Mononuclear cell (primary cell): ENCODE results near the gene SPHK1. TPM values are rescaled to one million over a fixed set of nuclear protein-coding genes. Genes with fewer than 3 reads are reported as not detected.

Experiments used
- H3K27me3 ChIP-seq: 2 replicates; pipeline ENCODE4 v1.6.0; 2011; ENCODE audit warnings: low read length, control low read depth; ENCODE audit not compliant: insufficient read depth
- H3K4me1 ChIP-seq: 2 replicates; pipeline ENCODE4 v1.5.1; 2011; ENCODE audit warnings: mild to moderate bottlenecking, low read length, control low read depth; ENCODE audit not compliant: insufficient read depth
- H3K4me3 ChIP-seq: 2 replicates; pipeline ENCODE4 v1.5.1; 2011; ENCODE audit warnings: mild to moderate bottlenecking, low read length, moderate library complexity
- H3K9me3 ChIP-seq: 2 replicates; pipeline ENCODE4 v1.5.1; 2011; ENCODE audit warnings: low read depth, mild to moderate bottlenecking, control low read depth, low read length
- total RNA-seq: library from RNA; depleted of rRNA; stranded (reverse); fragments of >200 nt; gene quantifications from one replicate; pipeline ENCODE4 v1.2.3, GENCODE V29; 2012

Gene SPHK1
- total RNA-seq, 1 donor = 19.2 TPM

- Histone ChIP-seq H3K4me3 (no peak overlapping the region), H3K27me3 (peaks cover 6% of the 10 kb centered on the region), H3K4me1 (peaks cover 33% of the 10 kb centered on the region), H3K9me3 (no peaks in the 10 kb centered on the region)
These were observed 2.8 kb downstream of the SPHK1 start for GRCh38 chr17:76386966-76387765.

DNA sequence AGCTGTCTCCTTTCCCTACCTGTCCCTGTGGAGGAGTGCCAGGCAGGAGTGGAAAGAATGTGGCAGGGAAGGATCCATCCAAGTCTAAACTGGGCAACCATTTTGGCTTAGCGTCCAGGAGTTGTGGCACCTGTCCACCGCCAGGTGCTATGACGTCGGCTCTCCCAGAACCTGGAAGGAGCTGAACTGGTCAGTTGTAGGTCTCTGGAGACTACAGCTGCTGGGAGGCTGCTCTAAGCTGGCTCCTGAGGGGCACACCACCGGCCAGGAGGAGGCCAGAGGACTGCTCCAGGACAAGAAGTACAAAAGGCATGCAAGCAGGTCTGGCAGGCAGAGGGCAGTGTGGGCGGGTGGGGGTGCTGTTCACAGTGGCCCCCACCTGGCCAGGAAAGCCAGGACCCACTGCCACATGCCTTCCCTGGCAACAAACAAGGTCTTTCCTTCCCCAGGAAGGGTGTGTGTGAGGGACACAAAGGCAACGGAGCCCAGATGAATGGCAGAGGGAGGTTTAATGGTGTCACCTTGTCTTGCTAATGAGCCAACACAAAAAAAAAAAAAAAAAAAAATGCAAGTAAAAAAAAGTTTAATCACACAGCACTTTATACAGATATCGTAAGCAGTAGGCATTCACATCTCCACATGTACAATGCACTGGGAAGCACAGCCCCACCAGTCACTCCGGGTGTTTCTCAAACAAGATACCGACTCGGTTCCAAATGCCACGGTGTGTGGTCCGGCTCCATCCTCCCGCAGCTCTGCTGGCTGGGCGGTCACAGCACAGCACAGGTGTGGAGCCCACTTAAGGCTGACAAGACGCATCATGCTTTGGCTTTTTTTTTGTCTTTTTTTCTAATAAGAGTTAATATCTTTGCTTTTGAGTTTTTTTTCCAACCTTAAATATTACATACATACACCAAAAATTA lies 4.8 kb downstream of the SPHK1 start:
- Histone ChIP-seq H3K4me1 (peaks cover 18% of the 10 kb centered on the region), H3K4me3 (no peak overlapping the region), H3K27me3 (peaks cover 6% of the 10 kb centered on the region), H3K9me3 (no peaks in the 10 kb centered on the region)

- no peaks in the 10 kb centered on the region for H3K9me3 ChIP-seq
- H3K27me3 ChIP-seq = peaks cover 5% of the 10 kb centered on the region
- no peak overlapping the region for H3K4me3 ChIP-seq
- peaks cover 12% of the 10 kb centered on the region for H3K4me1 ChIP-seq
These were observed 5.6 kb downstream of the SPHK1 start for GRCh38 chr17:76390003-76390421.

GRCh38 chr17:76391200-76391715 lies 6.8 kb downstream of the SPHK1 start:
- Histone ChIP-seq H3K9me3 (no peaks in the 10 kb centered on the region), H3K4me1 (no peaks in the 10 kb centered on the region), H3K27me3 (no peaks in the 10 kb centered on the region), H3K4me3 (no peak overlapping the region)

- Histone ChIP-seq H3K4me1 (no peaks in the 10 kb centered on the region), H3K27me3 (no peaks in the 10 kb centered on the region), H3K9me3 (no peaks in the 10 kb centered on the region), H3K4me3 (no peak overlapping the region)
These were observed 9.8 kb downstream of the SPHK1 start for GRCh38 chr17:76394166-76394565.

DNA sequence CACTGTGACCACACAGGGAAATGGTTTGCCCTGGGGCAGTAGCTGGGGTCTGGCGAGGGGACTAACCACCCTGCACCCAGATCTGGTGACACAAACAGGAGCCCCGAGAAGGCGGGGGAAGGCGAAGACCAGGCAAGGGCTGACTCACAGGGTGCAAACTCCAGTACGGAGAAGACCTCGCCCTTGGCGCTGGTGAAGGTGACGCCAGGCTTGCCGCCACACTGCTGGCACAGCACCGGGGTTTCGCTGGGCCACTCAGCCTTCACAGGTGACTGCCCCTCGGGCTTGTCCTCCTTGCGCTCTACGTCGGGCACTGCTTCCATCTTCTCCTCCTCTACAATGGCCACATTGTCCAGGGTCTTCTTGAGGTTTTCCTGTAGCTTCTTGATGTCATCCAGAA lies 11.6 kb downstream of the SPHK1 start:
- H3K9me3 ChIP-seq = no peaks in the 10 kb centered on the region
- H3K4me1 ChIP-seq = no peaks in the 10 kb centered on the region
- no peak overlapping the region for H3K4me3 ChIP-seq
- H3K27me3 ChIP-seq = no peaks in the 10 kb centered on the region

DNA sequence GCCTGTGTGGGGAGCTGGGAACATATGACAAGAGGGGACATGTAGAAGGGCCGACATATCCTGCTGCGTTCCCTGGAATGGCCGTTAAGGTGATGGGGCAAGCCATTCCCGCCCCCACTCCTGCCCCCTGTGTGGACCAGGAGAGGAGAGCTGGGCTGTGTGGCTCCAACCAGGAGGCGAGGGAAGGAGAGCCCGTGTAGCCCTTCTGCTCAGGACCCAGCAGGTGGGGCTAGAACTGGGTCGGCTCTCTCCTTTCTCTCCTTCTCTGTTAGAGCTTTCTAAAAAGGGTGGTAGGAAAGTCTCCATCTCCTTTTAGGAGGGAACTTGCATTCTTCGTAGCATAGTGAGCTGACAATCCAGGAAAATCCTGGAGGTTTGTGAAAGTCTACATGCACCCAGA lies 12.8 kb downstream of the SPHK1 start:
- no peaks in the 10 kb centered on the region for H3K9me3 ChIP-seq
- no peaks in the 10 kb centered on the region for H3K27me3 ChIP-seq
- no peak overlapping the region for H3K4me3 ChIP-seq
- no peaks in the 10 kb centered on the region for H3K4me1 ChIP-seq

GRCh38 chr17:76397687-76398522 lies 13.5 kb downstream of the SPHK1 start:
- Histone ChIP-seq H3K9me3 (no peaks in the 10 kb centered on the region), H3K4me3 (no peak overlapping the region), H3K4me1 (no peaks in the 10 kb centered on the region), H3K27me3 (no peaks in the 10 kb centered on the region)

DNA sequence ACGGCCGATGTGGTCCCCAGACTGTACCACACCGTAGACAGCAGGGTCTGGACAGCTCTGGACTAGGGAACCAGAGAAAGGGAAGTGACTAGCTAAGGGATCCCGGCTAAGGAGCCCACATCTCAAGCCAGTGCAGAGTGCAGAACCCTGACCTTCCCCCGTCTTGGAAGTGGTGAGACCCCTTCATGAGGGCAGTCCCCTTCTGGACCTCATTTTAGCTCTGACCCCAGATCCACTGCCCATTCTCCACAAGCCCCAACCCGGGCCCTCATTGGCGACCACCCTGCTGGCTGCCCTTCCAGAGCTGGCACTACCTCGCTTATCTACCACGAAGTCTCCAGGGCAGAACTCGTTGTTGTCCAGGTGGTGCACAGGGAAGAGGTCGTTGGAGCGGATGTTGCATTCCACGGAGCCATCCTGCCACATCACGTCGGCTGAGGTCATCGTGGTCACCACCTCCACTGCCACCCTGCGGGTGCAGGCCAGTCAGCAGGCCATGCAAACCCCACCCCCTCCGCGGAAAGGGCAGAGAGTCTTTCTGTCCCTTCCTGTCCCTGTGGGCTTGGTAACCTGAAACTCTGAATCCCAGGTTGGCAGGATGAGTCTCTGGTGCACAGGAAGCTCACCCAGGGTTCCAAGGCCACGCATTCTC lies 14.2 kb downstream of the SPHK1 start:
- H3K4me3 ChIP-seq = no peak overlapping the region
- H3K9me3 ChIP-seq = no peaks in the 10 kb centered on the region
- H3K27me3 ChIP-seq = no peaks in the 10 kb centered on the region
- no peaks in the 10 kb centered on the region for H3K4me1 ChIP-seq

DNA sequence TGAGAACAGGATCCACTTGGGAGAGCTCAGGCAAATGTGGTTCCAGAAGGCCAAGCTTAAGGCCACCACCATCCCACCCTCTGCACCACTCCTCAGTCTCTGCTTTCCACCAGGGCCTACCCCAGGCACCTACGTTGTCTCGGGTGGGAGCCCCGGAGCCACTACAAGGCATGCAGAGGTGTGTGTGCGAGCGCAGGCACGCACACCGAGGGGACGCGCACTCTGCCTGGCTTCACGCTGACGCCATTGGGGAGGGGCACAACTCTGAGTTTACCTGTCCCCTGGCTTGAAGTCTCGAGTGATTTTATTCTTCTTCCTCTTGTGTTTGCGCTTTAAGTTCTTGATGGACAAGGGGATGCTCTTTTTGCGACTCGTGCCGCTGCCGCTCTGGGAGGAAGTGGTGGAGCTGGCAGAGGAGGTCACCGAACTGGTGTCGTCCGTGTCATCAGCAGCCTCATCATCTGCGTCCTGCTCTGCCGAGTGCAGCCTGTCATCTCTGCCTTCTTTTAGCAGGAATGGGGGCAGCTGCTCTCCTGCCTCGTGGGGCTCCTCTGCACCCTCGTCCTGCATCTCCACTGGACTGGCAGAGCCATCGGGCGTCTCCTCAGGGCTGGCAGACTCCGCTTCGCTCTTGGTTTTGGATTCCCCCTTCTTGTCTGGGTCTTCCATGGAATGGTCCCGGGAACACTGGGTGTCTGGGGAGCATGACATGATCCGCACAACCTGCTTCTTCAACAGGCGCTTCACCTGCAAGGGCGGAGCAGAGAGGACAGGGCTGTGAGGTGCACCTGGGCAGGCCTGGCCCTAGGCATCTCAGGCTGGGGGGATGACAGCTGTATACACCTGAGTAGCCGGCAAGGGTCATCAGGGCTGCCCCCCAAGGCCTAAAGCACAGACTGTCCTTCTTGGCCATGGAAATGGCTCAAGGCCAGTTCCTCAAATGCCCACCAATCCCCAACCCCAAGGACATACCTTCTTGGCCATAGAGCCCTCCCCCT lies 15.1 kb downstream of the SPHK1 start:
- no peaks in the 10 kb centered on the region for H3K9me3 ChIP-seq
- no peaks in the 10 kb centered on the region for H3K27me3 ChIP-seq
- no peak overlapping the region for H3K4me3 ChIP-seq
- H3K4me1 ChIP-seq = no peaks in the 10 kb centered on the region

DNA sequence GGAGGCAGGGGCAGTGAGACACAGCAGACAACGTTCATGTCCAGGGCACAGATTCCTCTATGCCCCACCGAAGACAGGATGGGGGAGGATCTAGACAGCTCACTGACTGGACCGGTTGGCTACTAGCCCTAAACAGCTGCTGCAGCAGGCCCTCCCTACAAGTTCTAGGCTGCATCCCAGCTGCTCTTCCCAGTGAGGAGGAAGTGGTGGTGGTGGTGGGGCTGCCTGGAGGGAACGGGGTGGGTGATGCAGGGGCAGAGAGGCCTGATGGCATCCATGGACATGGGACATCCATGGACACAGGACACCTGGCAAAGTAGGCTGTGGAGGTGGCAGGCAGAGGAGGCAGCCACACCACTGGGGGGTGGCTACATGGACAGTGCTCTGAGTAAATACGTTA lies 18.3 kb downstream of the SPHK1 start:
- Histone ChIP-seq H3K4me1 (peaks cover 18% of the 10 kb centered on the region), H3K27me3 (no peaks in the 10 kb centered on the region), H3K4me3 (no peak overlapping the region), H3K9me3 (no peaks in the 10 kb centered on the region)

DNA sequence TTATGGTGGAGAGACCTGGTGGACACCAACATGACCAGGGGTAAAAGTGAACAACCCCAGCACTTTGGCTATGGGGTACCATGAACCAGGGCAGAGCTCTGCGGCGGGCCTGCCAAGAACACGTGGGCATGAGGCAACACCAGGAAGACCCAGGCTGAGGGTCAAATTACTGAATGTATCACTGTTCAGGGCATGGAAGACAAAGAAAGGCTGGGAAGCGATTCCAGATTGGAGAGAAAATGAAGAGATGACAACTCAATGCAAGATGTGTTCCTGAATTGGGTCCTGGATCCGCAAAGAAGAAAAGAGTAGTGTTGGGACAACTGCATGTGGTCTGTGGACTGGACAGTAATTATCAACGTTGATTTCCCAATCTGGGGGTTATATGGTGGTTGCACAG lies 19.8 kb downstream of the SPHK1 start:
- Histone ChIP-seq H3K4me3 (no peak overlapping the region), H3K27me3 (no peaks in the 10 kb centered on the region), H3K4me1 (peaks cover 25% of the 10 kb centered on the region), H3K9me3 (no peaks in the 10 kb centered on the region)

DNA sequence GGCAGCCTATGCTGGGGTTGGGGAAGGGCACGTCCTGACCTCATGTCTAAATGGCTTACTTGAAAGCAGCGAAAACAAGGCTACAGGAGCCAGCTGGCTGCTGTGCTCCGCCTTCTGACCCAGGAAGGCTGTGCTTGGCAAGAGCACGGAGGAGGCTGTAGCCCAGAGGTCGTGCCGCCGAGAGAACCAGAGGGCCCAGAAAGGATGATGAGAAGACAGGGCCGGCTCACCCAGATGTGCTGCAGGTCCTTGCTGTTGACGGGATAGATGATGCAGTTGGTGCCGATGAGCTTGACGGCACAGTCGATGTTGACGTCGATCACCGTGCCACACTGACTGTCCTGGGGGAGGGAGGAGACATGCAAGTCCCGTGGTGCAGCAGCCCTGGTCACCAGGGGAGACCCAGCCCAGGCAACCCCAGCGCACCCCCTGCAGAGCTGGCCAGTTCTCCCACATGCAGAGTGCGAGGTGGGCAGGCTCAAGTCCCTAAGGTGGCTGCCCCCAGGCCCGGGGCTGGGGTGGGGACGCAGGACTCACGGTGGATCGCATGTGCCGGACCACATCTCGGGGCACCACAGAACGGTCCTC lies 20.7 kb downstream of the SPHK1 start:
- no peaks in the 10 kb centered on the region for H3K9me3 ChIP-seq
- H3K4me1 ChIP-seq = peaks cover 25% of the 10 kb centered on the region
- no peak overlapping the region for H3K4me3 ChIP-seq
- H3K27me3 ChIP-seq = no peaks in the 10 kb centered on the region
